SKM-1 (cell line): ENCODE measurements around the gene GRK4.
A peak's percentile ranks its signal among the peaks of the same experiment; 100 is the strongest.
"Not testable (repeated sequence)": the region's sequence is repeated elsewhere in the genome, so short reads cannot be mapped to it uniquely, and the experiment has no call there.

Source experiments
- DNase-seq: peaks from one replicate; lab custom pipeline; 2025; ENCODE audit not compliant: unreplicated experiment; lab: John Stamatoyannopoulos, UW

GRK4 gene

DNA sequence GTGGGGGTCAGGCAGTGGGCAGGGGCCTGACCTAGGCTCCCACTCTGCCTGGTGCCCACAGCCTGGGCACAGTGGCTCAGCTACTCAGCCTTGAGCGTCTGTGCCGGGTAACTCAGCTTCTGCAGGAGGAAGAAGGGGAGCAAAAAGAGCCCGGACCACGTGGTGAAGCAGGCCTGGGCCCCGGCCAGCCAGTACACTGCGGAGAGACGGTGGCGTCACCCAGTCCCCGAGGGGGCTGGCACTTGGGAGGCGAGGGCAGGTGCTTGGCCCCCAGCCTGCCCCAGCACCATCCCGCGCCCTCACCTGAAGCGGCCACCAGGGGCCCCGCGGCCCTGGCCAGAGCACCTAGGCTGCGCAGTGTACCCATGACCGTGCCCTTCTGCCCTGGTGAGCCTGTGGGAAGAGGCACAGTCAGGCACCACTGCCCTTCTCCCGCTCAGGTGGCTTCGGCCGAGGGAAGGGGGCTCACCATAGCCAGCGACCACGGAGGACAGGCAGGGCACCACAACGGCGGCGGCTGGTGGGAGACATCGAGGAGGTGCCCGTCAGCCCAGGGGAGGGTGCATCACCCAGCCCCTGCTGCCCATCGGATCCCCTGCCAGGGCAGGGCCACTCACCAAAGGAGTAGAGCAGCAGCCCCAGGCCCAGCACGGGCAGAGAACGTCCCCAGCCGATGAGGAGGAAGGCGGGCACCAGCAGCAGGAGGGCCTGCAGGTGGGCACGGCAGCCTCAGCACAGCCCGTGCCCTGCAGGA lies 32.4 kb upstream of the GRK4 start:
- DNase-seq = no peak

DNA sequence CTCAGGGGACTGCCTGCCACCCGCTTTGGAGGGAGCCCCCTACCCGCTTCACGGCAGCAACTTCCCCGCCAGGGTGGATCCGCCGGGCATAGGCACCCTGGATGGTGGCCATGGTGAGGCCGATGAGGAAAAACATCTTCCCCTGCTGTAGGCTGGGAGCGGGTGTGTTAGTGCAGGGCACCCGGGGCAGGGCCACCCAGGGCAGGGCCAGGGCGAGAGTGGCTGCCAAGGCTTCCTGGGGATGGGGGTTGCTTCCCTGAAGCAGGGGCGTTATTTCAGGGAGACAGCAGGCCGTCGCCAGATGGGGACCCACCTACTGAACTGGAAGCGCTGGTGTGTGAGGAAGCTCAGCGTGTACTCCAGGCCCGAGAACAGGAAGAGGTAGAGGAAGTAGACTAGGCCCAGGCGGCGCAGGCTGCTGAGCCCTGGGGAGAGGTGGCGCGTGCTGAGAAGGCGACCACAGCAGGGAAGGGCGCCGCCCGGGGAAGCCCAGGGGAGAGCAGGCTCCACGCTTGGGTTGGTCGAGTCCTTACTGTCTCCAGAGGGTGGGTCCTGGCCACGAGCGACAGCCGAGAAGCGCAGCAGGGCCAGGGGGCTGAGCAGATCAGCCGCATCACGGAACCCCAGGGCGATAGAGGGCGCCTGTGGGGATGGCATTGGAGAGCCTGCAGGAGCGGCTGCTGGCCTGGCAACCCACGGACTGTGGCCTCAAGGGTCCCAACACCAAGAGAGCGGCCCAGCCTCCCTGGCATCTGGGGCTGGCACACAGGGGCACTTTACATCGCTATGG lies 31.7 kb upstream of the GRK4 start:
- peak; percentile 83 for DNase-seq

DNA sequence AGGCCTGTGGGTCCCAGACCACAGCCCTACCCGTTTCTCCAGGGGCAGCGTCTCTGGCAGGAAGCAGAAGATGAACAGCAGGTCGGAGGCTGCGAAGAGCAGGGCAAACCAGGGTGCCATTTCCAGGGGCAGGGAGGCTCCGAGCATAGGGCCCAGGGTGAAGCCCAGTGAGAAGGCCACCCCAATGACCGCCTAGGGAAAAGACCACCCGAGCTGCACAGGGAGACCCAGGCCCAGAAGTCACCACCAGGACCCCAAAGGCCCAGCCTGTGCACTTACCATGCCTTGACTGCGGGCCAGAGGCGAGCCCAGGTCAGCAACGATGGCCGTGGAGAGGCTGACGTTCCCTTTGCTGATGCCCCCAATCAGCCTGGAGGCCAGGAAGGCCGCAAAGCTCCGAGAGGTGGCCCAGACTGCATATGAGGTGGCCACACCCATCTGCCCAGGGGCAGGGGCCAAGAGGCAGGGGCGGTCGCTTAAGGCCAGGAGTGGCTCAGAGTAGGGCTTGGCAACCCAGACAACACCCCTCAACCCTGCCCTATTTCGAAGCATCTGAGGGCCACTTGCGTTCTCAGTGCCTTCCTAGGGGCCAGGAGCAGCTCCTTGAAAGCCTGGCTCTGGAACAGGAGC lies 30.9 kb upstream of the GRK4 start:
- no peak for DNase-seq

DNA sequence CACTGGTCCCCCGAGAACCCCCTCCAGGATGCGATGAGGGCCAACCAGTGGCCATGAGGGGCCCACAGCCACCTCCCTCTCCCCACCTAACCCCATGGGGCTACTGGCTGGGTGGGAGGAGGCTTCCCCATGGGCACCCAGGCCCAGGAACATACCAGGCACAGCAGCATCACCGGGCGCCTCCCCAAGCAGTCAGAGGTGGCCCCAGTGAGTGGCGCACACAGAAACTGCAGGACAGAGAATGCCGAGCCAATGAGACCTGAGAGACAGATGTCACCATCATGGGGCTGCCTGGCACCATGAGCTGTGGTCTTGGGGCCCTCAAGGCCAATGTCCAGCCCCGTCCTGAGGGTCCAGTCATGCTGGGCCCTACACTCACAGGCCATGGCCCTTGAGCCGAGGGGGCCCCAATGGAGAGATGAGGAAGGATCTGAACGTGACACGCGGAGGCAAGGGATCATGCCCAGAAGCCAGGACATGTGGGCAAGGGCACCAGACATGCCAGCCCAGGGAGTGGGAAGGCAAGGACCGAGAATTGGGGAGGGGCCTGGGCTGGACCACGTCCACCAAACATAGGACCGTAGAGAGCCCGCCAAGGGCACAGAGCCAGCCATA lies 30.3 kb upstream of the GRK4 start:
- DNase-seq = no peak

DNA sequence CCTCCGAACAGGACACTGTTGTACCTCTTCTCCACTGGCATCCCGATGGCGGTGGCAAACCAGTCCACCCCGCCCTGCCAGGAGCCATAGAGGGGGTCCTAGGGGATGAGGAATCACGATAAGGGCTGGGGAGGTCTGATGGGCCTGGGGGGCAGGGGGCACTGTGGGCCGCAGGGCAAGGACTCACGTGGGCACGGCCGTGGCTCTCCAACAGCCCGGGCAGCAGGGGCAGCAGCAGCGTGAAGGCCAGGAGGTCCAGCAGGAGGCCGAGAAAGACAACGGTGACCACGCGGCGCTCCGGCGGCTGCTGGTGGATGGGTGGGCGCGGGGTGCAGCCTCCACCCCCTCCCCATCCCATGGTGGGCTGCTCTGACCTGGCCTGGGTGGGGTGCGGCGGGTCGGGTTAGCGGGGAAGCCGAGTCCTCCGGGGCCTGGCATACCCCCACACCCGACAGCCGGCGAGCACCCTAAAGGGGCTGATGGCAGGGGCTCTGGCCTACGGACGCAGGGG lies 29.8 kb upstream of the GRK4 start:
- no peak for DNase-seq

DNA sequence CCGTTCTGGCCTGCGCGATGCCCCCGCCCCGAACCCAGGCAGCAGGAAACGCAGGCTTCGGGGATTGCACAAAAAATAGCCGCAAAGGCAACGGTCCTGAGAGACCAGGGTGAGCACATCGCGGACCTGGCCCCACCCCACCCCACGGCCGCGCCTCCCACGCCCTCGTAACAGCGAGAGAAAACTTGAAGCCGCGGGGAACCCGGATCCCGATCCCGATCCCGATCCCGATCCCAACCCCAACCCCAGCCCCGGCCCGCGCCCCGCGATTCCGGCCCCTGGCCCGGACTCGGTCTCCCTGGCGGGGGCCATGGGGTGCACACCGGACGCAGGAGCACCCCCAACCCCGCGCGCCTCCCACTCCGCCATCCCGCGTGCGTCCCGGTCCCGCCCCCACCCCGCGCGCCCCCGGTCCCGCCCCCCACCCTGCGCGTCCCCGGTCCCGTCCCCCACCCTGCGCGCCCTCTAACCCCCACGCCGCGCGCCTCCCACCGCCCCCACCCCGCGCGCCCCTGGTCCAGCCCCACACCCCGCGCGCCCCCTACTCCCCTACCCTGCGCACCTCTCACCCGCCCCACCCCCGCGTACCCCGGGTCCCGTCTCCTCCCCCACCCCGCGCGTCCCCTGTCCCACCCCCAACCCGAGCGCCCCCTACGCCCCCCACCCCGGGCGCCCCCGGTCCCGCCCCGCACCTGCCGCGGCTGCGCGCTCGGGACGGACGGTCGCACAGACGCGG lies 29.1 kb upstream of the GRK4 start:
- peak; percentile 60 for DNase-seq

DNA sequence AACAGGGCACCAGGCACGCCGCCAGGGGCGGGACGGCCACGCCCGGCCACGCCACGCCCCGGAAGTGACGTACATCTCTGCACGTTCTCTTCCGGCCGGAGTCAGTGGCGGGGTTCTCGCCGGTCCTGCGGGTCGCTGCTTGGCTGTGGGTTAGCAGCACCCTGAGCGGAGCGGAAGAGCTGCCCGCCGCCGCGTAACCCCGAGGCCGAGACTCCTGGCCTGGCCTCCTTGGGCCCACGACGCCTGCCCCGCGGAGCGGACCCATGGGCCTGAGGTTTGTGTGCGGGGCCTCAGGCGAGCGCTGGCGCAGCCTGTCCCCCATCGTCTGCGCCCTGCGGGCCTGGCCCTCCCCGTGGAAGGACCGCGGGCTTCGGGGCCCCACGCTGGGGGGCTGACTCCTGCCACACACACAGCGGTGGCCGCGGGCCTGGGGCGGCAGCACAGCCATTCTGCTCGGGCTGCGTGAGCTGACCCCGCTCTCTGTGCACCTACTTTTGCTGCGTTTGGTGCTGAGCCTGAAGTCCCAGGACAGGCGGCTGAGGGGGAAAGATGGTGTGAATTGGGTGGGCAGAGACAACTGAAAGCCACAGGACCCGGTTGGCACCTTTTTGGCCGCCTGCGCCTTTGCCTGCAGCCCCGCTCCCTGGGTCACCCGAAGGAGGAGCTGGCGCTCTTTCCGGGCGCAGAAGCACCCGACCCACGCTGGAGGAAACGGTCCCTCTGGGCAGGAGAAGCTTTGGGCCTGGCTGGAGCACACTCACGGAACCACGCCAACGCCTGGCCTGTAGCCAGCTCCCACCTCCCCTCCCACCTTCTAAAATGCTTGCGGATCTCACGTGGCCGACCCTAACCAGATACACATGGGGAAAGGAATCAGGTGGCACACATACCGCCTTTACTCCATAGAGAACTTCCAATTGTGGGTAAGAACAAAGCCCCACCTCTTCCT lies 28.3 kb upstream of the GRK4 start:
- DNase-seq = peak; percentile 75

DNA sequence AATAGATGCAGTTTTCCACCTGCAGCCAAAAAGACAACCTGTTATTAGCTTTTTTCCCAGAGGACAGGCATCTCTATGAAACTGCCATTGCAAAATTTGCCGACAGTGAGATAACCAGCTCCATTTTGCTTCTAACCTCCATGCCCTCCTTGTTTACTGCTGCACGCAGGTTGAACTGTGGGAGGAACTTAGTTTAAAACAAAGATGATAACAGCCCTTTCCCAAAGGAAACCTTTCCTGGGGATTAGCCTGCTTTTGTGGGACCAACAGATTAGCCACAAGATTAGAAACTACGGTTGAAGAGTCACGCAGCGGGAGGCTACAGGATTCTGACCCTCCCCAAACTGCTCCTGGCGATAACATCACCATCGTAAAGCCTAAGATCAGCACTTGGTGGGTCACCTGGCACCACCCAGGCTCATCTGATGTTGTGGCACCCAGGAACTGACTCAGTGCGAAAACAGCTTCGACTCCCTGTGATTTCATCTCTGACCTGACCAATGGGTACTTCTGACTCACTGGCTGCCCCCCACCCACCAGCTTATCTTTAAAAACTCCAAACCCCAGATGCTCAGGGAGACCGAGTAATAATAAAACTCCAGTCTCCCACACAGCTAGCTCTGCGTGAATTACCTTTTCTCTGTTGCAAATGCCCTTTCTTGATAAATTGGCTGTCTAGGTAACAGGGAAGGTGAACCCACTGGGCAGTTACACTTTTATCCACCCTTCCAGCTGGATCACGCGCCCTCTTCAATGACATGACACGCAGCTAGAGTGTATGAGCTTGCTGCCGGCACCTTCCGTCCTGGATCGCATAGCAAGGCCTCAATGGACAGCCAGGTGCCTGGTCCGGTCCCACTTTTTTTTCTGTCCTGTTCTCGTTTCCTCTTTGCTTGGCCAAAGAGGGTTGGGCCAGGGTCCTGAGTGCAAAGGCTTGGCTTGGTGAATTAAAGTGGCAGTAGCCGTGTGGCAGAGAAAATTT lies 27.3 kb upstream of the GRK4 start:
- no peak for DNase-seq

DNA sequence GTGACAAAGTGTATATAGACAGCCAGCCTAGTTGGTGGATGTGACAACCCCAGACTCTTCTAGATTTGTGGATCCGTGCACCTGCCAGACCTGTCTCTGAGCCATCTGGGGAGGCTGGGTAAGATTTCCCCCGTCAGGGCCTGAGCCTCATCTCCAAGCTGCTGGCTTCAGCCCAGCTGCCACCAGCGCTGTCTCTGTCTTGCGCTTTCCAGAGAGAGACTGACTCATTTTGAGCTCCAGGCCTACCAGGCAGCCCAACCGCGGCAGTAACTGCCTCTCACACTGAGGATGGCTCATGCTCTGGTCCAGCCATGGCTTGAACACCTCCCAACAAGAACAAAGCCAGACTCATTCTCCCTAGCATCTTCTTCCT lies 26.6 kb upstream of the GRK4 start:
- DNase-seq = no peak

DNA sequence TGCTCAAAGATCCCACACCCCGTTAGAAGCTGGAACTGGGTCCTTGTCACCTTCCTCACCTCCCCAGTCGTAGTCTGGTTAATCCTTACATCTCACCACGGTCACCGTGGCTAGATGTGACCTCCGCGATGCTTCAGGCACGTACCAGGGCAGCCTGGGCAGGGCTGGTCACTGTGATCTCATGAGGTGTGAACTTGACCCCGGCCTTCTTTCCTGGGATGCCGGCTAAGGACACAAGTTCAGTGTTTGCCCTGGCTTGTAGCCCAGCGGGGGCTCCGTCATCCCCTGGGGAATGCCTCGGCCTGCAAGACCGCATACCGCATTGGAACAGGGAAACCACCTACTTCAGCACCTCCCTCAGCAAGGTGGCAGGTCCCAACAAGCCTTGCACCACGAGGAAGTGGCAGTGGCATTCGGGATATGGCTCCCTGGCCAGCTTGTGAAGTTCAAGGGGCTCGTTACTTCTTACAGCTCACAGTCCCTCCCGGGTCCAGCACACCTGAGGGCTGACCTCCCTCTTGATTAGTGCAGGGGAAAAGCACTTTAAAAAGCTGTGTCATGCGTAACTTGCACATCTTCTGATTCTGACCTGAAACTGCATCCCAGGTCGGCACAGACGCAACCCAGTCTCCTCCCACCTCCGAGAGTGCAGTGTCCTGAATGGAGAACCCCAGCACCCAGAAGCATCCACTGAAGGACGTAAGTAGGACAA lies 26.1 kb upstream of the GRK4 start:
- DNase-seq = no peak

DNA sequence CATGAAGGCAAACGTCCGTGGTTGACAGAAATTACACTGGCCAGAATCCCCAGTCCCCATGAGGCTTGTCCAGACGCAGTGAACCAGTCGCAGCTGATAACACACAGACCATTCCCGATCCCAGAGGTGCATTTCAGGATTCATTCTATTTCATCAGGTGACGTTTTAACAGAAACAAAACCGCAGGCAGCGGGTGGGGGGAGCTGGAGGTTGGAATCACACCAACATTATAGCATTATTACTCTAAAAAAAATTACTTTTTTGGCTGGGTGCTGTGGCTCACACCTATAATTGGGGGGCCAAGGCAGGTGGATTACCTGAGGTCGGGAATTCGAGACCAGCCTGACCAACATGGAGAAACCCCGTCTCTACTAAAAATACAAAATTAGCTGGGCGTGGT lies 25.4 kb upstream of the GRK4 start:
- no peak for DNase-seq

DNA sequence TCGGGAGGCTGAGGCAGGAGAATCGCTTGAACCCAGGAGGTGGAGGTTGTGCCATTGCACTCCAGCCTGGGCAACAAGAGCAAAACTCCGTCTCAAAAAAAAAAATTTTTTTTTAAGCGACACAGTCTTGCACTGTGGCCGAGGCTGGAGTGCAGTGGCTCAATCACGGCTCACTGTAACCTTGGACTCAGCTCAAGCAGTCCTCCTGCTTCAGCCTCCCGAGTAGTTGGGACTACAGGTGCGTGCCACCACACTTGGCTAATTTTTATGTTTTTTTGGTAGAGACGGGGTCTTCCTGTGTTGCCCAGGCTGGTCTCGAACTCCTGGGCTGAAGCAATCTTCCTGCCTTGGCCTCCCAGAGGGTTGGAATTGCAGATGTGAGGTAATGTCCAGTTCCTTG lies 25.0 kb upstream of the GRK4 start:
- DNase-seq = not testable (repeated sequence)

DNA sequence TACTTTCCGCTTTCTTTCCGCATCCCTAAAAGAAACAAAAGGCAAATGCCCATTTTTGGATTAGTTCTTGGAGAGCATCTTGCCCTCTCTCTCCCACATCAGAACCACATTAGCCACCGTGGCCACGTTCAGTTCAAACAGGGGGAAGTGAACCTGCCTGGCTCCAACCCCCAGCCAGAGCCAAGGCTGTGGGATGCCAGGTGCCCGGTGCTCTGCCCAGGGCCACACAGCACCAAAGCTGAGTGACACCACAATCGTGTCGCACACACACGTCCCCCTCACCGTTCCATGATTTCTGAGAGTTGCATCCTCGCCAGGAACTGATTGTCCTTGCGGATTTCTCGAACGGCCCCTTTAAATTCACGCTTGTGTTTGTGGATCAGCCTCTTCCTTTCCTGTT lies 24.5 kb upstream of the GRK4 start:
- no peak for DNase-seq

DNA sequence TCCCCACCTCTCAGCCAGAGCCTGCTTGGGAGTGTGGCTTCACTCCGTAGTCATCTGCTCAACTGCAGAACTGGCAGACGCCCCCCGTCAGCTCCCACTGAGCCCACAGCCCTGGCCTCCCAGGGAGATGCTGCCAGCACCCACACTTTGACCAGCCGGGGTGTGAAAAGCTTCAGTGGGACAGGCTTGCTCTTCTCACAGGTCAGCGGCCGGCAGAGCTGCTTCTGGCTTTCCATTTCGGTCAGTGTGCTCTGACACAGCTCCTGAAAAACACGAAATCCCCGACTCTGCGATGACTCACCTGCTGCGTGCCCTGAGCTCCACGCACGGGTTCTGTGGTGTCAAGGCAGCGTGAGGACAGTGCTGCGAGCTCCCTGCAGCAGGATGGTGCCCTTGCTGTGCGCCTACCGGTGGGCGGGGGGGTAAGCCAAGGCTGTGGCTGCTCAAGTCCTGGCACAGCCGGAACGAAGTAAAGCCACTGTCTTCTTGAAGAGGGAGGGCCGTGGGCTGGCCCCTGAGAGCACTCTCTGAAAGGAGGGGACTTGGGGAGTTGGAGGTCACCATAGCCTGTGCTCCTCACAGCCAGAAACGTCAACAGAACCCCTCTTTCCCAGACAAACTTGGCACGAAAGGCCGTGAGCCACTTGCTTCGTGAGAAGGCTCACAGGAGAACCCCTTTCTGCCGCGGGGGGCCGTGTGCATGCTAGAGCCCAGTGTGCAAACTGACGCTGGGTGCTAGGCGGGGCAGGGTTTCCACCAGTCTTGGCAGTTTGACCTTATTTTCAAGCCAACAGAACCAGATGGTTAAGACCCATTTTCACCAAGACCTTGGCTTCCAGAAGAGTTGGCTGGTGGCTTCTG lies 23.8 kb upstream of the GRK4 start:
- DNase-seq = no peak

DNA sequence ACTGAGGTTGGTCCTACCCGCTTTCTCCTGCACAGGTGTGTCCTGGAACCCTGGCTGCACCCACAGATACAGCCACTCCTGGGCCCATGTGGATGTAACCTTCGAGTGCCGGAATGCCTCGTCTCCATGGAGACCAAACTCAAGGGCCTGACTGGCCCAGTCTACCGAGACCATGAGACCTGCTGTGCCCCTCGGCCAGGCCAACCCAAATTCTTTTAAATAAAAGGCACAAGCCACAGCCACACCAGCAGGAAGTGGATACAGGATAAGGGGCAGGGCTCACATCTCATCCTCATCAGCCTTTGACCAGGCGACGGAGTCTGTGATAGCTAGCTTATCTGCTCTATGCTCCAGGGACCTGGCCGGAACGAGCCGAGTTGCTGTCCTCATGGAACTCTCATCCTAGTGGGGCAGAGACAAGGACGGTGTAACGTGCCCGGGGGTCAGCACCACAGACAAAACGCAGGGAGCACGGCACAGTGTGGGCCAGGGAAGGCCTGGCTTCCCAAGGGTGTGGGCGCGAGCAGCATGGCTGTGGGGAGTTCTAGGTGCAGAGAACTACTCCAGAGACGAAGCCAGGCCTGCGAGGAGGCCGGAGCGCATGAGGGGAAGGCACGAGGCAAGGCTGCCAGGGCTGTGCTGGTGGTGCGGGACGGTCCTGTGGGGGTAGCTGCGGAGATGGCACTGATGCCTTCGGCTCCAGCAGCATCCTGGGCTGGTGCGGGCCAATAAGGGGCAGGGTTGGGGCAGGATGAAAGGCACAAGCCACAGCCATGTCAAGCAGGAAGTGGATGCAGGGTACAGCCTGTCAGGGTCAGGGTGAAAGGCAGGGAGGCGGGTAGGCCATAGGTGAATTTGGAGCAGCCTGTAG lies 22.9 kb upstream of the GRK4 start:
- DNase-seq = no peak
